ENCODE measurements around the gene LRRC2.

The LRRC2 gene

DNA sequence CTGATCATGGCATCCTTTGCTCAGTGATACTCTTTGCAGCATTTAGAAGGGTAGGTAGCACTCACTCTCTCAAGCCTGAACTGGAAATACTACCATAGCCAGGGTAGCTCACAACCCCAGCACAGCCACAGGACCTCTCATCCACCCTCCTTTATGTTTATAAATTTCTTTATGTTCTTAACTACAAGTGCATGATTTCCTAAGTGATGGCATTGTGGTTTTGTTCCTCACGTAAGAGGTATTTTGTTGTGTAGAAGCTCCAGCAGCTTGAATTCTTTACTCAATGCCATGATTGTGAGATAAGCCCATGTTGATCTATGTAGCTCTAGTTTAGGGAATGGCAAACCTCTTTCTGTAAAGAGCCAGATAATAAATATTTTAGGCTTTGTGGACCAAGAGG is 76.2 kb downstream of the LRRC2 start:
- Histone ChIP-seq H3K9me2 (replicated peaks; ENCODE audit: low read depth, low read length) (no peaks in the 10 kb centered on the region), H3K36me3 (ENCODE audit: insufficient read depth, low read length) (no peaks in the 10 kb centered on the region), H3K4me2 (ENCODE audit: low read depth, low read length, poor library complexity, severe bottlenecking) (peak overlapping the region; percentile 48), H3K27me3 (ENCODE audit: insufficient read depth, low read length, poor library complexity, severe bottlenecking) (no peaks in the 10 kb centered on the region), H2AFZ (ENCODE audit: low read length) (no peak overlapping the region; the same call in 1 of the 2 replicates), H3K79me2 (ENCODE audit: insufficient read depth, low read length) (no peaks in the 10 kb centered on the region), H3K9ac (ENCODE audit: low read depth, low read length, poor library complexity, severe bottlenecking) (peak overlapping the region; percentile 20), H3K4me1 (ENCODE audit: insufficient read depth, low read length, poor library complexity, severe bottlenecking) (peaks cover 45% of the 10 kb centered on the region), H3K4me3 (ENCODE audit: low read length, poor library complexity, severe bottlenecking) (peak overlapping the region; percentile 2), H4K20me1 (ENCODE audit: insufficient read depth, low read length, poor library complexity, severe bottlenecking) (no peaks in the 10 kb centered on the region), H3K9me3 (ENCODE audit: insufficient read depth, low read depth, low read length) (no peaks in the 10 kb centered on the region), H3F3A (ENCODE audit: low read depth) (no peaks in the 10 kb centered on the region; the same call in 1 of the 2 replicates)
- TF ChIP-seq EZH2phosphoT487 (IDR thresholded peaks at IDR 0.05; ENCODE audit: borderline replicate concordance): no peak
- TF ChIP-seq, protein P1, sequence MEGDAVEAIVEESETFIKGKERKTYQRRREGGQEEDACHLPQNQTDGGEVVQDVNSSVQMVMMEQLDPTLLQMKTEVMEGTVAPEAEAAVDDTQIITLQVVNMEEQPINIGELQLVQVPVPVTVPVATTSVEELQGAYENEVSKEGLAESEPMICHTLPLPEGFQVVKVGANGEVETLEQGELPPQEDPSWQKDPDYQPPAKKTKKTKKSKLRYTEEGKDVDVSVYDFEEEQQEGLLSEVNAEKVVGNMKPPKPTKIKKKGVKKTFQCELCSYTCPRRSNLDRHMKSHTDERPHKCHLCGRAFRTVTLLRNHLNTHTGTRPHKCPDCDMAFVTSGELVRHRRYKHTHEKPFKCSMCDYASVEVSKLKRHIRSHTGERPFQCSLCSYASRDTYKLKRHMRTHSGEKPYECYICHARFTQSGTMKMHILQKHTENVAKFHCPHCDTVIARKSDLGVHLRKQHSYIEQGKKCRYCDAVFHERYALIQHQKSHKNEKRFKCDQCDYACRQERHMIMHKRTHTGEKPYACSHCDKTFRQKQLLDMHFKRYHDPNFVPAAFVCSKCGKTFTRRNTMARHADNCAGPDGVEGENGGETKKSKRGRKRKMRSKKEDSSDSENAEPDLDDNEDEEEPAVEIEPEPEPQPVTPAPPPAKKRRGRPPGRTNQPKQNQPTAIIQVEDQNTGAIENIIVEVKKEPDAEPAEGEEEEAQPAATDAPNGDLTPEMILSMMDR (conservative IDR thresholded peaks at IDR 0.05; ENCODE audit: low read length): no peak

DNA sequence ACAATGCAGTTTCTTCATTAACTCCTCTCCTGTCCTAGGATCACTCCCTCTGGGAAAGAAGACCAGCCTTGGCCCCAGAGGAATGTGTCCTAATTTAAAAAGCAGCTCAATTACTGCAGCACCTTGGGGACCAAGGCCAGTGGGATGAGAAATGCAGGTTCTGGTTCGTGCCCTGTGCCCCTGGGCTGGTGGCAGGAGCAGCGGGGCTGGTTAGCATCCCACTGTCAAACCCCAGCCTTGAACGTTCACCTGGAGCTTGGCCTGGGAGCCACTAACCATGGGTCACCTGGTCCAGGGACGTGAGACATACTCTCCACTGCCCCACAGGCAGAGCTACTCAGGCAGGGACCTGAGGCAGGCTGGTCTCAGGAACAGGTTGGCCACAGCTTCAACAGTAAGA is 76.7 kb downstream of the LRRC2 start:
- no peaks in the 10 kb centered on the region for H3K36me3 ChIP-seq (ENCODE audit: insufficient read depth, low read length)
- H3K9me2 ChIP-seq (replicated peaks; ENCODE audit: low read depth, low read length): no peaks in the 10 kb centered on the region
- H3K4me1 ChIP-seq (ENCODE audit: insufficient read depth, low read length, poor library complexity, severe bottlenecking): peaks cover 45% of the 10 kb centered on the region
- peak overlapping the region; percentile 2 for H3K4me3 ChIP-seq (ENCODE audit: low read length, poor library complexity, severe bottlenecking)
- H3K79me2 ChIP-seq (ENCODE audit: insufficient read depth, low read length): no peaks in the 10 kb centered on the region
- TF ChIP-seq, protein P1 (conservative IDR thresholded peaks at IDR 0.05; ENCODE audit: low read length): no peak
- no peak for TF ChIP-seq EZH2phosphoT487 (IDR thresholded peaks at IDR 0.05; ENCODE audit: borderline replicate concordance)
- H3K9ac ChIP-seq (ENCODE audit: low read depth, low read length, poor library complexity, severe bottlenecking): peak overlapping the region; percentile 20
- no peaks in the 10 kb centered on the region for H3K27me3 ChIP-seq (ENCODE audit: insufficient read depth, low read length, poor library complexity, severe bottlenecking)
- peak overlapping the region; percentile 48 for H3K4me2 ChIP-seq (ENCODE audit: low read depth, low read length, poor library complexity, severe bottlenecking)
- H3K9me3 ChIP-seq (ENCODE audit: insufficient read depth, low read depth, low read length): no peaks in the 10 kb centered on the region
- no peaks in the 10 kb centered on the region for H4K20me1 ChIP-seq (ENCODE audit: insufficient read depth, low read length, poor library complexity, severe bottlenecking)
- H3F3A ChIP-seq (ENCODE audit: low read depth): no peaks in the 10 kb centered on the region; the same call in 1 of the 2 replicates
- no peak overlapping the region; the same call in 1 of the 2 replicates for H2AFZ ChIP-seq (ENCODE audit: low read length)

DNA sequence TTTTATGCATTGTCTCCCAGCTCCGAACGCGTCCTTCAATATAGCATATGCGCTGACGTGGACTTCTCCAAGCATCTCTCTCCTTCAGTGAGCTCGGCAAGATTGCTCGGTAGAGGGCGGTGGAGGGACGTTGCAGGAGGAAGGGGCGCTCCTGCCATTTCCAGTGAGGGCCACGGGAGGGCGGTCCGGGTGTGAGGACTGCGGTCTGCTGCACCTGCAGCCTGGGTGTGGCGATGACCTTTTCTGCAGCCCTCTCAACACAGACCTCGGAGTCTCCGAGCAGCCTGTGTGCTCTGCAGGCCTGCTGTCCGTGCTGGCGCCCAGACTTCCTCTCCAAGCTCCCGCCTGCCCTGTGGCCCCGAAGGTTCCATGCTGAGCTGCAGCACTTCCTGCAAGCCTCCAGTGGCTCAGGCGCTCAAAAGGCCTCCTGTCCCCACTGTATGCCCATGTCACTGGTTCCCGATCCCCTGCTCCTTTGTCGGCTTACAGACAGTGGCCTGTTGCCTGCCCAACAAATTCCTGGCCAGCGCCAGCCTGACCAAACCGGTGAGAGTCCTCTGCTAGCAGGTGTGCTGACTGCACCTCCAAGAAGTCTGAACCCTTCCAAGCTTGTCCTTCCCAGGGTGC is 77.3 kb downstream of the LRRC2 start:
- no peaks in the 10 kb centered on the region for H3K36me3 ChIP-seq (ENCODE audit: insufficient read depth, low read length)
- peak overlapping the region; percentile 55; the same call in 1 of the 2 replicates for H2AFZ ChIP-seq (ENCODE audit: low read length)
- H3K4me1 ChIP-seq (ENCODE audit: insufficient read depth, low read length, poor library complexity, severe bottlenecking): peaks cover 45% of the 10 kb centered on the region
- peak overlapping the region; percentile 48 for H3K4me2 ChIP-seq (ENCODE audit: low read depth, low read length, poor library complexity, severe bottlenecking)
- H3K9me2 ChIP-seq (replicated peaks; ENCODE audit: low read depth, low read length): no peaks in the 10 kb centered on the region
- no peaks in the 10 kb centered on the region for H3K79me2 ChIP-seq (ENCODE audit: insufficient read depth, low read length)
- no peaks in the 10 kb centered on the region for H3K9me3 ChIP-seq (ENCODE audit: insufficient read depth, low read depth, low read length)
- peak overlapping the region; percentile 2 for H3K4me3 ChIP-seq (ENCODE audit: low read length, poor library complexity, severe bottlenecking)
- TF ChIP-seq, protein P1 (conservative IDR thresholded peaks at IDR 0.05; ENCODE audit: low read length): peak; percentile 100
- TF ChIP-seq EZH2phosphoT487 (IDR thresholded peaks at IDR 0.05; ENCODE audit: borderline replicate concordance): no peak
- peak overlapping the region; percentile 20 for H3K9ac ChIP-seq (ENCODE audit: low read depth, low read length, poor library complexity, severe bottlenecking)
- H3K27me3 ChIP-seq (ENCODE audit: insufficient read depth, low read length, poor library complexity, severe bottlenecking): no peaks in the 10 kb centered on the region
- no peaks in the 10 kb centered on the region; the same call in 1 of the 2 replicates for H3F3A ChIP-seq (ENCODE audit: low read depth)
- H4K20me1 ChIP-seq (ENCODE audit: insufficient read depth, low read length, poor library complexity, severe bottlenecking): no peaks in the 10 kb centered on the region
